NCI-H82 treated with DMSO at 0.1 percent for 48 hours (cell line): ENCODE results near the gene SRSF5.
"Not testable (repeated sequence)": the region's sequence is repeated elsewhere in the genome, so short reads cannot be mapped to it uniquely, and the experiment has no call there.

Experiments
- DNase-seq: peaks from one replicate; lab custom pipeline; 2025; ENCODE audit not compliant: unreplicated experiment; lab: John Stamatoyannopoulos, UW

SRSF5 gene

GRCh38 chr14:69766984-69767368 lies at the start of gene SRSF5:
Gene SRSF5, plus strand, starts transcription at chr14:69767142. Its CDS starts 1,015 bp downstream, at chr14:69768157.
- DNase-seq: peak; percentile 75

GRCh38 chr14:69718614-69719013 lies 48.3 kb upstream of the SRSF5 start:
- not testable (repeated sequence) for DNase-seq

DNA sequence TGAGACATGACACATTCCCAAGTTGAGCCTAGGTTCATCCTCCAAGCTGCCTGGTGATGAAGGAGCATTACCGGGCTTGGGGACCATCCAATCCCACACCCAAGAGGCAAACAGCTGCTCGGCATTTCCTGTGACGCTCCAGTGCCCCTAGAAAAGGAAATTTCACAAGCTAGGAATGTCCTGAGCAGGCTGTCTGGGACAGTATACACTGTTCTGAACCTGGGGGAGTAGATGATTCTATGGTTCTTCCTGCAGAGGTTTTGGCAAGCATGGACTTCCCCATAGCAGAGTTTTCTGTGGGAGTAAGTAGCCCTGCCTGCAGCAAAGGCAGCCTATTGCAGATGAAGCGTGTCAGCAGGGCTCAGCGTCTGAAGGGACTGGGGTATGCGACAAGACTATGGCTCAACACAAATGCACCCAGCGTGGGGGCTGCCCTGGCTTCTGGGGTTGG lies 47.4 kb upstream of the SRSF5 start:
- no peak for DNase-seq

DNA sequence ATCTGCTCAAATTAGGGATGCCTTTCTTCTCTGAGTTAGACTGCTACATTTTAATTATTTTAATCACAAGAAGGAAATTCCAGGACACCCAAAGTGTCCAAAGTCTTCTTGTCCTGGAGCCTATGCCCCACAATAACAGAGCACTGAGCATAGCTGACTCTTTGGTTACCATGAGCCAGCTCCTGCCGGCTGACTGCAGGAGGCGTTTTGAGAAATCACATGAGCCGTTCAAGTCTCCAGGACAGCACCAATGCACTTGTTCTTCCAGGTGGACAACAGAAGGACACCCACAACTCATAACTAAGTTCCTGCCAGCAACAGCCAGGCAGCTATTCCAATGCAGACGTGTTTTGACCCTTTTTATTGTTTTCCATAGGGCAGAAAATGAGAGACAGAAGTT lies 46.0 kb upstream of the SRSF5 start:
- DNase-seq: no peak

DNA sequence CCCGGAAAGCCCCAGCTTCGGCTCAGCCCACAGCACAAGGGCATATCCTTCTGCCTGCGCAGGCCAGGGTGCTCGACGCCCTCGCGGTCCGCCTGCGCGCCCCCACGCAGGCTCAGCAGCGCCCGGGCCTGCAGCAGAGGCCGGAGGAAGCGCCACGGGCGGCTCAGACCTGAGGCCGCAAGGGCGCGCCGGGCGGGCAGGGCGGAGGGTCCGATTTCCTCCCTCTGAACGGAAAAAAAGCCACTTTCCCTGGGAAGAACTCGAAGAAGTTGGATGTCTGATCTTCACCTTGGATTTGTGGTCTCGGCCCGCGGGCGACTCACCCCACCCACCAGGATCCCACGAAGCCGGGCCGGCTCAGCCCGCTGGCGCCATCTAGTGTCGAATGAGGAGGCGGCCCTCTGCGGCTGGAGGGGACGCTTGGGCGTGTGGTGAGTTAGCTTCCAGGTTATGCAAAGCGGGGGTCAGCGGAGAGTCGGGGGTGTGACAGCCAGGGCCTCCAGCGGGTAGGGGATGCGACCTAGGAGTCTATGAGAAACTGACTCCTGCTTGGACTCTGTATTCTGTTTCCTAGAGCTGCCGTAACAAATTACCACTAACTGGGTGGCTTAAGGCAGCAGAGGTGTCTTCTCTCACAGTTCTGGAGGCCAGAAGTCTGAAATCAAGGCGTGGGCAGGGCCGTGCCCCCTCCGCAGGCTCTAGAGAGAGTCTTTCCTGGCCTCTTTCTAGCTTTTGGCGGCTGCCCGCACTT lies 40.0 kb upstream of the SRSF5 start:
- peak; percentile 24 for DNase-seq

- no peak for DNase-seq
Measured at GRCh38 chr14:69727860-69728259, 39.1 kb upstream of the SRSF5 start.

- not testable (repeated sequence) for DNase-seq
Measured at GRCh38 chr14:69731919-69732598, 34.9 kb upstream of the SRSF5 start.

DNA sequence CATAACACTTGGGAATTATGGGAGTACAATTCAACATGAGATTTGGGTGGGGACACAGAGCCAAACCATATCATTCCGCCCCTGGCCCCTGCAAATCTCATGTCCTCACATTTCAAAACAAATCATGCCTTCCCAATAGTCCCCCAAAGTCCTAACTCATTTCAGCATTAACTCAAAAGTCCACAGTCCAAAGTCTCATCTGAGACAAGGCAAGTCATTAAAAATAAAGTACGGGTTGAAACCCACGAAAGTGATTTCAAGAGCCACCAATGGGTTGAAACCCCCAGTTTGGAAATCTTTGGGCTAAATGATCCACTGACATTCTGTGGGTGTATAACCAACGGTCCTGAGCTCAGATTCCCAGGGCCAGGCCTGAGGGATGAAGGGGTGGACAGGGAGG lies 30.5 kb upstream of the SRSF5 start:
- DNase-seq: not testable (repeated sequence)

- DNase-seq: no peak
Measured at GRCh38 chr14:69741055-69741454, 25.9 kb upstream of the SRSF5 start.

DNA sequence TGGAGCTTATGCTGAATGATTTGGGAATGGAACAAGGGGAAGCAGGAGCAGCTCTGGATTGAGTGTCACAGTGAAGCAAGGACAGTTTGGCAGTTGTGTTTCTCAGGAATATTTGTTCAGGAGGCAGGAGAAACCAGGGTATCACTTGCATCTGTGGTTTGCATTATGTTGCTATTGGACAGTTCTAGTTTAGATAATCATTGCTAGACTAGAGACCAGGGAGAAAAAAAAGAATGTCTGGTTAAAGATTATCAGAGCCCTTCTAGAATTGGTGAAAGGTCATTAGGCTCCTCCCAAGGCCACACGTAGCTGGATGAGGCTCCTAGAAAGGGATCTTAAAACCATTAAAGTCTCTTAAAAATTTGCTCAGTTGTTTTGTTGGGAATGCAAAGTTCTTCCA lies 17.0 kb upstream of the SRSF5 start:
- DNase-seq: no peak

GRCh38 chr14:69750495-69750894 lies 16.4 kb upstream of the SRSF5 start:
- DNase-seq: no peak

DNA sequence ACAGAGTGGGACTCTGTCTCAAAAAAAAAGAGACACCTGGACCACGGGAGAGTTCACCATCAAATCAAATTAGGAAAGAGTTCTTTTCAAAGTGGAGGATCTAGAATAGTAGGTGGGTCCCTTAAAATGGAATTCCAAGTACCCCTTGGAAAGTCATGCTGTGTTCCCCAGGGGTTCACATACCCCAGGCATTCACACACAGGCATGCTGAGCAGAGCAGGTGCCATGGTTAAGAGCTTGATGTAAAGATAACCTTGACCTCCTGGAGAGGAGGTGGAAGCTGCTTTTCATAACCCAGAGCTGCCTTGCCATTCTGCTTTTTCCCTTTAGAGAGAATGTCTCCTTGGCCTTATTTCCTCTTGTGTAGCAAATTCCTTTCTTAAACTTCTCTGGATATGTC lies 14.2 kb upstream of the SRSF5 start:
- DNase-seq: no peak

DNA sequence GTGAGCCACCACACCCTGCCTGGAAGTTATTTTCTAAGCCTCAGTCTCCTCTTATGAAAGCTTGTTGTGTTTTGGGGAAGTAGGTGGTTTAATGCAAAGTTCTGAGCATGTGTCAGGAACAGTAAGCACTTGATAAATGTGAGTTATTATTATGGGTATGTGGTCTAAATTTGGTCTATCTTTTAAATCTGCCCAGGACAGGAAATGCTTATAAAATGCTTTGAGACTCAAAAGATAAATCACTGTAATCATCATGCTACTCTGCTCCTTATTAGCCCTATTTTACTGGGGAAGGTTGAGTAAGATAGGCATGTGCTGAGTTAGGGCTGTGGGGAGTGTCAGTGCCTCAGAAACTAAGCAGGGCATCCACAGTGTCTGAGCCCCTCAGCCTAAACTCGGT lies 13.1 kb upstream of the SRSF5 start:
- no peak for DNase-seq

DNA sequence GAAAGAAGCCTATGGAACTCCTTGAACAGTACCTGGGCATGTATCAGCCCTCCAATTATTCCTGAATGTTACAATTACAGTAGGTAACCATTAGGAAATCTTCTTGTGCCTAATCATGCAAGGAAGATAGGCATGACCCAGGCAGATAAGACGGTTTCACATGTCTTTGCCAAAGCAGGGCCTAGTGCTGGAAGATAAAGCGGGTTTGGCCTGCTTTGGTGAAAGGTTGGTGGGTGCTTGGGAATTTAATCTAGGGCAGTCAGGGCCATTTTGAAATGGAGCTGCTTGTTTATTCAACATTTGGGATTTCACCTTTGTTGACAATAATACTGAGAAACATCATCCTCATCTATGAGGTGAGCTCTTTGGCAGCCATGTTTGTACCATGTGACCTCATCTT lies 12.5 kb upstream of the SRSF5 start:
- DNase-seq: no peak

DNA sequence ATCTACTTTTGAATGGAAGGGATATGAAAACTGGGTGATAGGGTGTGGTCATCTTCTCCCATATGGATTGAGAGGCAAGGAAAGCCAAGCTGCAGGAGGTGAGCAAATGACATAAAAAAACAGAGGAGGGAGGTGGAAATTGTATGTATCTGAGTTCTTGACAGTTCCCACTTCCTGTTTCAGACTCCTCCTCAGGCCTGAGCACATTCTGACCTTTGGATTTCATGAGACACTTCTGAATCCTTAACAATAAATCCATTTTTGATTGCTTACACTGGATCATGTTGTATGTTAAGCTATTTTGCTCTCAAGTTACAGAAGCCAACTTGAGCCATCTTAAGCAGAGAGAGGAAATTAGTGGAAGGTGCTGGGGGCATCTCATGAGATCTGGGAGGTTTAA lies 11.6 kb upstream of the SRSF5 start:
- DNase-seq: no peak

- DNase-seq: no peak
Measured at GRCh38 chr14:69755784-69756183, 11.2 kb upstream of the SRSF5 start.

- no peak for DNase-seq
Measured at GRCh38 chr14:69756298-69756697, 10.6 kb upstream of the SRSF5 start.

GRCh38 chr14:69760810-69761209 lies 6.1 kb upstream of the SRSF5 start:
- no peak for DNase-seq

DNA sequence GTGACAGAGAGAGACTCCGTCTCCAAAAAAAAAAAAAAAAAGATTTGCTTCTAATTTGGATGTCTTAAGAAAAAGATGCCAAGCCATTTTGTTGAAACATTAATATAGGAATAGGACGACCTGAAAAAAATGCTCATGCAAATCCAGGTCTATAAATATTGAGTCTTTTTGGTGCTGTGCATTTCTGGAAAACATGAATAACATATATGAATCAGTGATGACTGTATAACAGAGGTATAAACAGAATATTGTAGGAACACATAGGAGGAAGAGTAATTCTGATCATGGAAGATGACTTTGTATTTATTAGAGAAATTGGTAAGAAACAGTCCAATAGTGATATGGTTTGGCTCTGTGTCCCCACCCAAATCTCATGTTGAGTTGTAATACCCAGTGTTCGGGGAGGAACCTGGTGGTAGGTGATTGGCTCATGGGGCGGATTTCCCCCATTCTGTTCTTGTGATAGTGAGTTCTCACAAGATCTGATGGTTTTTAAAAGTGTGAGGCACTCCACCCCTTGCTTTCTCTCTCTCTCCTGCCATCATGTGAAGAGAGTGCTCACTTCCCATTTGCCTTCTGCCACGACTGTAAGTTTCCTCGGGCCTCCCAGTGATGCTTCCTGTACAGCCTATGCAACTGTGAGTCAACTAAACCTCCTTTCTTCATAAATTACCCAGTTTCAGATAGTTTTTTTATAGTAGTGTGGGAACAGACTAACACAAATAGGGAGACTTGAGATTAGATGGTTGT lies 3.0 kb upstream of the SRSF5 start:
- DNase-seq: no peak

GRCh38 chr14:69767369-69767999 lies 542 bp downstream of the SRSF5 start:
- DNase-seq: peak; percentile 54

GRCh38 chr14:69768873-69769272 lies 1.9 kb downstream of the SRSF5 start:
- DNase-seq: no peak
